Natural killer cell (primary cell): ENCODE measurements around the gene ROBO2. TPM values are rescaled to one million over a fixed set of nuclear protein-coding genes. Genes with fewer than 3 reads are reported as not detected.

Source experiments
- ATAC-seq, 3 donors: fragments of 150-1000 bp in 2 of 3; fragments of 200-7000 bp in 1 of 3; cut with Tn5 transposase; 1 replicate in 1 of 3; 2 replicates in 2 of 3; pipeline ENCODE4 v1.10.0; 2021; ENCODE audit warnings: mild to moderate bottlenecking in 2 of 3, moderate library complexity in 2 of 3
- DNase-seq, 2 donors: peaks; one replicate each; pipeline versions ENCODE4 v3.0.0 to v3.0.0-alpha.2; 2013 to 2021; ENCODE audit warnings: mixed read lengths in 1 of 2
- H3K27ac ChIP-seq: one replicate; pipeline ENCODE4 v1.5.1; 2013; ENCODE audit warnings: mild to moderate bottlenecking, low read length
- H3K27me3 ChIP-seq: one replicate; pipeline ENCODE4 v1.6.1; 2013; ENCODE audit warnings: low read length; ENCODE audit not compliant: control insufficient read depth, insufficient read depth
- H3K36me3 ChIP-seq: one replicate; pipeline ENCODE4 v1.6.1; 2013; ENCODE audit warnings: low read length; ENCODE audit not compliant: control insufficient read depth, insufficient read depth
- H3K4me1 ChIP-seq: one replicate; pipeline ENCODE4 v1.6.1; 2013; ENCODE audit warnings: low read length; ENCODE audit not compliant: control insufficient read depth, insufficient read depth
- H3K4me3 ChIP-seq: one replicate; pipeline ENCODE4 v1.5.1; 2013; ENCODE audit warnings: low read length
- H3K9me3 ChIP-seq: one replicate; pipeline ENCODE4 v1.6.1; 2013; ENCODE audit warnings: low read length; ENCODE audit not compliant: control insufficient read depth, insufficient read depth
- H3K27ac Mint-ChIP-seq, 2 donors: one replicate each; pipeline ENCODE4 v1.8.0; 2022; ENCODE audit warnings: mild to moderate bottlenecking in 2 of 2, mixed read lengths in 2 of 2, moderate library complexity in 1 of 2
- H3K27me3 Mint-ChIP-seq, 2 donors: one replicate each; pipeline ENCODE4 v1.8.0; 2022; ENCODE audit warnings: low read depth in 2 of 2, mixed read lengths in 2 of 2
- H3K36me3 Mint-ChIP-seq: one replicate; pipeline ENCODE4 v1.8.0; 2022; ENCODE audit warnings: mixed read lengths
- H3K4me1 Mint-ChIP-seq, 2 donors: one replicate each; pipeline ENCODE4 v1.8.0; 2022; ENCODE audit warnings: mixed read lengths in 2 of 2
- H3K4me3 Mint-ChIP-seq: one replicate; pipeline ENCODE4 v1.8.0; 2022; ENCODE audit warnings: mild to moderate bottlenecking, moderate library complexity, mixed read lengths
- H3K9me3 Mint-ChIP-seq, 2 donors: one replicate each; pipeline ENCODE4 v1.8.0; 2022; ENCODE audit warnings: mixed read lengths in 2 of 2
- CTCF ChIP-seq: fragments of 200-600 bp; IDR thresholded peaks from one replicate; pipeline ENCODE4 v1.8.0; 2022; ENCODE audit warnings: antibody characterized with exemption
- WGBS: methylation state at CpG from one replicate; pipeline ENCODE4 v1.1.7; 2013; ENCODE audit warnings: missing lambda C conversion rate; ENCODE audit not compliant: insufficient coverage; 5-methylcytosine and 5-hydroxymethylcytosine counted together
- intact Hi-C: fragments of 100-400 bp; cut with micrococcal nuclease; formaldehyde crosslinking; loops from one replicate; pipeline ENCODE4 v1.14.2; 2022
- total RNA-seq, 4 donors: library from RNA; stranded (reverse); fragments of 120-200 nt in 1 of 4; gene quantifications; one replicate each; pipeline versions ENCODE4 v1.2.3 to v1.2.4, GENCODE V29; 2013 to 2022

Gene ROBO2
- total RNA-seq, 3 donors from 2014 or later (not counting 1 experiment from before 2014, with no cell fraction given): not detected

GRCh38 chr3:77380136-77380535 lies 340.2 kb downstream of the ROBO2 start:
- WGBS: 79% methylated on average over 2 of the region's 3 CpGs
- intact Hi-C loops: no loop called here

GRCh38 chr3:77381431-77381830 lies 341.5 kb downstream of the ROBO2 start:
- no peak for TF ChIP-seq CTCF
- Histone ChIP-seq H3K4me3 (no peak overlapping the region), H3K27me3 (no peaks in the 10 kb centered on the region), H3K9me3 (peaks cover 3% of the 10 kb centered on the region), H3K27ac (no peak overlapping the region), H3K36me3 (no peaks in the 10 kb centered on the region), H3K4me1 (no peaks in the 10 kb centered on the region)
- no peaks in the 10 kb centered on the region for H3K36me3 Mint-ChIP-seq
- no peaks in the 10 kb centered on the region for H3K27me3 Mint-ChIP-seq
- intact Hi-C loops: no loop called here
- ATAC-seq (no peak), DNase-seq (no peak)
- WGBS: 50% methylated on average over 1 of the region's 1 CpG
- no peak overlapping the region for H3K4me3 Mint-ChIP-seq
- no peaks in the 10 kb centered on the region for H3K4me1 Mint-ChIP-seq
- no peak overlapping the region for H3K27ac Mint-ChIP-seq
- peaks cover 10 to 13% of the 10 kb centered on the region in 2 donors for H3K9me3 Mint-ChIP-seq

More at GRCh38 chr3:77380136-77380535, 340.2 kb downstream of the ROBO2 start:
- no peaks in the 10 kb centered on the region for H3K27me3 Mint-ChIP-seq
- Histone ChIP-seq H3K4me3 (no peak overlapping the region), H3K36me3 (no peaks in the 10 kb centered on the region), H3K9me3 (peaks cover 3% of the 10 kb centered on the region), H3K27ac (no peak overlapping the region), H3K4me1 (no peaks in the 10 kb centered on the region), H3K27me3 (no peaks in the 10 kb centered on the region)
- no peak for DNase-seq
- H3K36me3 Mint-ChIP-seq: no peaks in the 10 kb centered on the region
- no peak for TF ChIP-seq CTCF
- no peaks in the 10 kb centered on the region for H3K4me1 Mint-ChIP-seq
- peaks cover 10 to 15% of the 10 kb centered on the region in 2 donors for H3K9me3 Mint-ChIP-seq
- H3K27ac Mint-ChIP-seq: no peak overlapping the region
- ATAC-seq: no peak
- H3K4me3 Mint-ChIP-seq: no peak overlapping the region

- peaks cover 7% of the 10 kb centered on the region in 2 donors for H3K9me3 Mint-ChIP-seq
- no peak for TF ChIP-seq CTCF
- intact Hi-C loops: no loop called here
- no peak for DNase-seq
- Histone ChIP-seq H3K4me1 (no peaks in the 10 kb centered on the region), H3K27me3 (no peaks in the 10 kb centered on the region), H3K9me3 (peaks cover 6% of the 10 kb centered on the region), H3K4me3 (no peak overlapping the region), H3K36me3 (no peaks in the 10 kb centered on the region), H3K27ac (no peak overlapping the region)
- no peaks in the 10 kb centered on the region for H3K36me3 Mint-ChIP-seq
- WGBS: 81% methylated on average over 3 of the region's 5 CpGs
- no peaks in the 10 kb centered on the region for H3K27me3 Mint-ChIP-seq
- H3K4me1 Mint-ChIP-seq: no peaks in the 10 kb centered on the region
- no peak for ATAC-seq
- H3K27ac Mint-ChIP-seq: no peak overlapping the region
- no peak overlapping the region for H3K4me3 Mint-ChIP-seq
Observed at GRCh38 chr3:77392181-77392580, 352.3 kb downstream of the ROBO2 start.

- WGBS: 76% methylated on average over 5 of the region's 5 CpGs
- Histone ChIP-seq H3K27ac (no peak overlapping the region), H3K4me1 (no peaks in the 10 kb centered on the region), H3K27me3 (no peaks in the 10 kb centered on the region), H3K36me3 (no peaks in the 10 kb centered on the region), H3K9me3 (peaks cover 3% of the 10 kb centered on the region), H3K4me3 (no peak overlapping the region)
- no peak for DNase-seq
- Mint-ChIP-seq H3K36me3 (no peaks in the 10 kb centered on the region), H3K27ac (no peak overlapping the region), H3K4me3 (no peak overlapping the region), H3K4me1 (no peaks in the 10 kb centered on the region), H3K9me3 (peaks cover 5 to 6% of the 10 kb centered on the region in 2 donors), H3K27me3 (no peaks in the 10 kb centered on the region)
- no peak for TF ChIP-seq CTCF
- ATAC-seq: no peak
- intact Hi-C loops: no loop called here
Observed at GRCh38 chr3:77394046-77394445, 354.1 kb downstream of the ROBO2 start.
